Measurements from ENCODE around the gene D2HGDH. TPM values are rescaled to one million over a fixed set of nuclear protein-coding genes. Genes with fewer than 3 reads are reported as not detected.

D2HGDH gene
- total and polyA plus RNA-seq, 2 of the 13 experiments (the other 11 are each of a cell fraction or from before 2014, with no cell fraction given), result 19.2 to 20.3 TPM

DNA sequence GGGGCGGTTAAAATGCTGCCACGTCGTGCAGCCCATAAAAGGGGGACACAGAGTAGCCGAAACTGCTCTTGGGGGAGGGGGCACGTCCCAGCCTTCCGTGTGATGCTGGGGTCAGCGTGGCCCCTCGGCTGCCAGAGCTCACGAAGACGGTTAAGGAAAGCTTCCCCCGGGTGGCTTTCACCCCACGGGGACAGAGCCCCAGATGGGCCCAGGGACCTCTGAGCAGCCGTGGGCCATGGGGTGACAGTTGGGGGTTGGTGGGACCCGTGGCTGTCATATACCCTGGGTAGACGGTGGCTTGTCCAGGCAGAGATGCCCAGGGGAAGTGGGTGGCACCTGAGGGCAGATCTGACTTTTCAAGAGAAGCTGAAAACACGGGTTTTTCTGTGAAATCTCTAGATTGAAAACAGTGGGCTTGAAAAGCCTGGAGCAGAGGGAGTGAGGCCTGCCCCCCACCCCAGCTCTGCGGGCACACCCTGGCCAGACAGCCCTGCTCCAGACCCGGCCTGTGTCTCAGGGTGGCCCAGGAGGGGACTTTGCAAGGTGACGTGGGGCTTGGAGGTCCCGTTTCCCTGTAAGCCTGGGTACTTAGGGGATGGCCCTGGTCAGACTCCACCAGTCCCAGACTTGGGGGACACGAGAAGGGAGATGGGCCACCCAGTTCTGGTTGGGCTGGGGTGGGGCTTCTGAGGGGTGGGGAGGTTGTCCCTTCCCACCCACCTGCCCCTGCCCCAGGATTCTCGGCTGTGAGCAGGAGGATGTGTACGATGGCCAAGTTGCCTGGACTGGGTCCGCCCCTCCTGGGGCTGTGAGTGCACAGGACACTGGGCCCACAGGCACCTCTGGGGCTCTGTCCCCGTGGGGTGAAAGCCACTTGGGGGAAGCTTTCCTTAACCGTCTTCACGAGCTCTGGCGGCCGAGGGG is 75.2 kb downstream of the D2HGDH start (continued):
- no peak for TF ChIP-seq MNT (IDR thresholded peaks at IDR 0.05)
- no peak for TF ChIP-seq ZNF143 (CRISPR knock-in tag; IDR thresholded peaks at IDR 0.05)
- TF ChIP-seq ZFP36L1 (CRISPR knock-in tag; IDR thresholded peaks at IDR 0.05), result no peak; the same call in 1 of the 2 replicates
- TF ChIP-seq MEIS2 (CRISPR knock-in tag; IDR thresholded peaks at IDR 0.05), result no peak
- no peak for TF ChIP-seq ZMYM2 (CRISPR knock-in tag; IDR thresholded peaks at IDR 0.05)
- TF ChIP-seq, protein P1, sequence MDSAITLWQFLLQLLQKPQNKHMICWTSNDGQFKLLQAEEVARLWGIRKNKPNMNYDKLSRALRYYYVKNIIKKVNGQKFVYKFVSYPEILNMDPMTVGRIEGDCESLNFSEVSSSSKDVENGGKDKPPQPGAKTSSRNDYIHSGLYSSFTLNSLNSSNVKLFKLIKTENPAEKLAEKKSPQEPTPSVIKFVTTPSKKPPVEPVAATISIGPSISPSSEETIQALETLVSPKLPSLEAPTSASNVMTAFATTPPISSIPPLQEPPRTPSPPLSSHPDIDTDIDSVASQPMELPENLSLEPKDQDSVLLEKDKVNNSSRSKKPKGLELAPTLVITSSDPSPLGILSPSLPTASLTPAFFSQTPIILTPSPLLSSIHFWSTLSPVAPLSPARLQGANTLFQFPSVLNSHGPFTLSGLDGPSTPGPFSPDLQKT (CRISPR knock-in tag; IDR thresholded peaks at IDR 0.05; ENCODE audit: borderline replicate concordance), result no peak
- no peak for TF ChIP-seq HIVEP1 (CRISPR knock-in tag; IDR thresholded peaks at IDR 0.05)
- no peak for TF ChIP-seq ZNF670 (CRISPR knock-in tag; IDR thresholded peaks at IDR 0.05; ENCODE audit: borderline replicate concordance)
- TF ChIP-seq, protein P2, sequence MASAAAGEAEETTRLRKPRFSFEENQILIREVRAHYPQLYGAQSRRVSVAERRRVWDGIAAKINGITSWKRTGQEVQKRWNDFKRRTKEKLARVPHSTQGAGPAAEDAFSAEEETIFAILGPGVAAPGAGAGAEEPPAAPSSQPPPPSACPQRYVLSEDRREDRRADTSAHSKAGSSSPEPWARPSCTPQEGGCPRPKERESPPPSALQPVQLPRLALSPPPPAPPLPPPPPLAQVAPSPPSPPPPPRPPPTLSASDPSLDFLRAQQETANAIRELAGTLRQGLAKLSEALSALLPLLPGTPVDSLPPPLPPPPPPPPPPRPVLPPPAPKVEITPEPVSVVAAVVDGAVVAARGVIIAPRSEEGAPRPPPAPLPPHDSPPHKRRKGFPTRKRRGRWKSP (CRISPR knock-in tag; IDR thresholded peaks at IDR 0.05), result no peak
- TF ChIP-seq TBX3 (IDR thresholded peaks at IDR 0.05; ENCODE audit: borderline replicate concordance), result no peak
- TF ChIP-seq, protein P3, sequence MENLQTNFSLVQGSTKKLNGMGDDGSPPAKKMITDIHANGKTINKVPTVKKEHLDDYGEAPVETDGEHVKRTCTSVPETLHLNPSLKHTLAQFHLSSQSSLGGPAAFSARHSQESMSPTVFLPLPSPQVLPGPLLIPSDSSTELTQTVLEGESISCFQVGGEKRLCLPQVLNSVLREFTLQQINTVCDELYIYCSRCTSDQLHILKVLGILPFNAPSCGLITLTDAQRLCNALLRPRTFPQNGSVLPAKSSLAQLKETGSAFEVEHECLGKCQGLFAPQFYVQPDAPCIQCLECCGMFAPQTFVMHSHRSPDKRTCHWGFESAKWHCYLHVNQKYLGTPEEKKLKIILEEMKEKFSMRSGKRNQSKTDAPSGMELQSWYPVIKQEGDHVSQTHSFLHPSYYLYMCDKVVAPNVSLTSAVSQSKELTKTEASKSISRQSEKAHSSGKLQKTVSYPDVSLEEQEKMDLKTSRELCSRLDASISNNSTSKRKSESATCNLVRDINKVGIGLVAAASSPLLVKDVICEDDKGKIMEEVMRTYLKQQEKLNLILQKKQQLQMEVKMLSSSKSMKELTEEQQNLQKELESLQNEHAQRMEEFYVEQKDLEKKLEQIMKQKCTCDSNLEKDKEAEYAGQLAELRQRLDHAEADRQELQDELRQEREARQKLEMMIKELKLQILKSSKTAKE (CRISPR knock-in tag; IDR thresholded peaks at IDR 0.05; ENCODE audit: borderline replicate concordance), result no peak
- no peak for TF ChIP-seq MIER2 (CRISPR knock-in tag; IDR thresholded peaks at IDR 0.05)
- TF ChIP-seq ZNF276 (CRISPR knock-in tag; IDR thresholded peaks at IDR 0.05; ENCODE audit: low read depth), result no peak
- no peak for TF ChIP-seq MAZ (IDR thresholded peaks at IDR 0.05; ENCODE audit: borderline replicate concordance, low read depth, low read length)
- TF ChIP-seq MAZ (CRISPR knock-in tag; IDR thresholded peaks at IDR 0.05; ENCODE audit: low read depth), result no peak
- no peak for TF ChIP-seq ZNF850 (CRISPR knock-in tag; conservative IDR thresholded peaks at IDR 0.05)
- no peak for TF ChIP-seq FOXP4 (CRISPR knock-in tag; IDR thresholded peaks at IDR 0.05)

Data from HepG2 (cell line).